C4-2B (cell line): ENCODE data around the gene ZNF536.

Experiments used
- CTCF ChIP-seq: fragments of 450-650 bp; conservative IDR thresholded peaks from 2 replicates; pipeline ENCODE4 v1.5.1; 2017; ENCODE audit warnings: mild to moderate bottlenecking
- ZFX ChIP-seq: fragments of 450-650 bp; IDR thresholded peaks from 2 replicates; pipeline ENCODE4 v1.6.1; 2017

GRCh38 chr19:30322641-30323320 is 49.4 kb upstream of the ZNF536 start:
- no peak for TF ChIP-seq CTCF
- no peak for TF ChIP-seq ZFX
